B cell (primary cell): ENCODE data around the gene DNAJC16. TPM values are rescaled to one million over a fixed set of nuclear protein-coding genes. Genes with fewer than 3 reads are reported as not detected.
"Not testable (repeated sequence)": the region's sequence is repeated elsewhere in the genome, so short reads cannot be mapped to it uniquely, and the experiment has no call there.

ENCODE experiments used
- ATAC-seq: fragments of 200-7000 bp; cut with Tn5 transposase; one replicate; pipeline ENCODE4 v1.10.0; 2021; ENCODE audit warnings: low read depth, mild to moderate bottlenecking, moderate number of reproducible peaks, moderate library complexity
- CTCF ChIA-PET: fragments of 350-600 bp; sonication (Branson Sonifier 250); formaldehyde crosslinking; loops from one replicate; lab custom pipeline; 2021; ENCODE audit warnings: antibody characterized with exemption, inconsistent platforms; lab: Charles Lee
- POLR2A ChIA-PET: fragments of 350-600 bp; sonication (Branson Sonifier 250); formaldehyde crosslinking; loops from one replicate; lab custom pipeline; 2021; ENCODE audit warnings: antibody characterized with exemption; lab: Charles Lee
- DNase-seq: peaks from one replicate; pipeline ENCODE4 v3.0.0; 2013
- H2AFZ ChIP-seq: 2 replicates; pipeline ENCODE4 v1.6.1; 2012; ENCODE audit warnings: mild to moderate bottlenecking, low read depth, low read length; ENCODE audit not compliant: insufficient read depth, poor library complexity, severe bottlenecking
- H3K27ac ChIP-seq, 2 donors: 1 replicate in 1 of 2; 2 replicates in 1 of 2; pipeline ENCODE4 v1.5.1; 2012 to 2013; ENCODE audit warnings: low read length in 2 of 2, mild to moderate bottlenecking in 2 of 2, moderate library complexity in 1 of 2
- H3K27me3 ChIP-seq, 4 experiments: fragments of 200-600 bp in 1 of 4; sonication (generic) in 1 of 4; replicated peaks in 1 of 4; 1 replicate in 2 of 4; 2 replicates in 2 of 4; pipeline versions ENCODE4 v1.6.1 to v1.7.0; 2013 to 2016; ENCODE audit warnings: low read length in 3 of 4, mild to moderate bottlenecking in 2 of 4, mixed read lengths in 1 of 4, moderate library complexity in 1 of 4; ENCODE audit not compliant: insufficient read depth in 4 of 4, control insufficient read depth in 3 of 4; ENCODE audit errors: control extremely low read depth in 1 of 4
- H3K36me3 ChIP-seq, 2 experiments: replicated peaks in 1 of 2; 1 replicate in 1 of 2; 2 replicates in 1 of 2; pipeline versions ENCODE4 v1.6.1 to v1.7.1; 2013; ENCODE audit warnings: low read length in 1 of 2; ENCODE audit not compliant: insufficient read depth in 2 of 2, control insufficient read depth in 1 of 2; ENCODE audit errors: control extremely low read depth in 1 of 2, extremely low read depth in 1 of 2
- H3K4me1 ChIP-seq, 2 donors: fragments of 200-600 bp in 1 of 2; sonication (generic) in 1 of 2; 1 replicate in 1 of 2; 2 replicates in 1 of 2; pipeline versions ENCODE4 v1.5.1 to v1.6.1; 2013 to 2017; ENCODE audit warnings: low read length in 2 of 2; ENCODE audit not compliant: control insufficient read depth in 2 of 2, insufficient read depth in 2 of 2
- H3K4me2 ChIP-seq: replicated peaks from 2 replicates; pipeline ENCODE3; 2012; ENCODE audit warnings: mild to moderate bottlenecking, low read depth, low read length; ENCODE audit not compliant: poor library complexity, severe bottlenecking
- H3K4me3 ChIP-seq, 5 experiments: fragments of 200-600 bp in 1 of 5; sonication (generic) in 1 of 5; 1 replicate in 3 of 5; 2 replicates in 2 of 5; pipeline versions ENCODE4 v1.5.1 to v1.7.0; 2011 to 2016; ENCODE audit warnings: low read length in 4 of 5, mild to moderate bottlenecking in 4 of 5, low read depth in 2 of 5, control low read depth in 1 of 5, moderate library complexity in 1 of 5; ENCODE audit not compliant: insufficient read depth in 1 of 5; ENCODE audit errors: control extremely low read depth in 1 of 5, extremely low read depth in 1 of 5
- H3K79me2 ChIP-seq: fragments of 200-600 bp; sonication (generic); one replicate; pipeline ENCODE4 v1.6.0; 2016; ENCODE audit warnings: low read length; ENCODE audit not compliant: control insufficient read depth, insufficient read depth
- H3K9ac ChIP-seq: fragments of 200-600 bp; sonication (generic); 2 replicates; pipeline ENCODE4 v1.6.1; 2017; ENCODE audit warnings: mild to moderate bottlenecking, low read length, moderate library complexity
- H3K9me3 ChIP-seq, 3 donors: one replicate each; pipeline versions ENCODE4 v1.6.1 to v1.7.1; 2013; ENCODE audit warnings: low read length in 2 of 3; ENCODE audit not compliant: control insufficient read depth in 2 of 3, insufficient read depth in 1 of 3; ENCODE audit errors: control extremely low read depth in 1 of 3
- H4K20me1 ChIP-seq: 2 replicates; pipeline ENCODE4 v1.6.0; 2012; ENCODE audit warnings: mild to moderate bottlenecking, low read length; ENCODE audit not compliant: insufficient read depth, control insufficient read depth, poor library complexity, severe bottlenecking
- H3K27ac Mint-ChIP-seq: one replicate; pipeline ENCODE4 v1.8.0; 2021; ENCODE audit warnings: mixed read lengths
- H3K27me3 Mint-ChIP-seq: one replicate; pipeline ENCODE4 v1.8.0; 2021; ENCODE audit warnings: mixed read lengths
- H3K4me1 Mint-ChIP-seq: one replicate; pipeline ENCODE4 v1.8.0; 2021; ENCODE audit warnings: mixed read lengths
- H3K4me3 Mint-ChIP-seq: one replicate; pipeline ENCODE4 v1.8.0; 2021; ENCODE audit warnings: mixed read lengths
- H3K9me3 Mint-ChIP-seq: one replicate; pipeline ENCODE4 v1.8.0; 2022; ENCODE audit warnings: mixed read lengths; ENCODE audit not compliant: insufficient read depth
- CTCF ChIP-seq: fragments of 200-600 bp; IDR thresholded peaks from one replicate; pipeline ENCODE4 v1.8.0; 2022; ENCODE audit warnings: antibody characterized with exemption, mild to moderate bottlenecking
- EZH2 ChIP-seq: IDR thresholded peaks from 2 replicates; pipeline ENCODE4 v1.6.1; 2012; ENCODE audit warnings: borderline replicate concordance, low read depth, mild to moderate bottlenecking, moderate library complexity, low read length; ENCODE audit not compliant: insufficient read depth, poor library complexity, severe bottlenecking
- WGBS: methylation state at CpG from one replicate; pipeline ENCODE4 v1.1.5; 2013; ENCODE audit warnings: missing lambda C conversion rate; ENCODE audit not compliant: insufficient coverage; 5-methylcytosine and 5-hydroxymethylcytosine counted together
- intact Hi-C: fragments of 100-400 bp; cut with micrococcal nuclease; formaldehyde crosslinking; loops from one replicate; pipeline ENCODE4 v1.10.0; 2022
- polyA plus RNA-seq: library from polyadenylated mRNA; depleted of rRNA; stranded (reverse); fragments of >200 nt; gene quantifications from 2 replicates; pipeline ENCODE4 v1.2.3, GENCODE V29; 2012
- total RNA-seq, 2 donors: library from RNA; stranded (reverse); fragments of 120-200 nt in 1 of 2; gene quantifications; 1 replicate in 1 of 2; 2 replicates in 1 of 2; pipeline versions ENCODE4 v1.2.3 to v1.2.4, GENCODE V29; 2013 to 2022

Gene DNAJC16
- total and polyA plus RNA-seq, 2 donors (not counting 1 experiment from before 2014, with no cell fraction given): 16.9 to 47.1 TPM

- no peak overlapping the region for H3K4me3 ChIP-seq
- POLR2A ChIA-PET: no interaction called here
- no peaks in the 10 kb centered on the region for H3K9me3 Mint-ChIP-seq
- H3K4me1 Mint-ChIP-seq: no peaks in the 10 kb centered on the region
- DNase-seq (no peak), ATAC-seq (no peak)
- H3K9me3 ChIP-seq: no peaks in the 10 kb centered on the region
- 87% methylated on average over 2 of the region's 6 CpGs for WGBS
- no peak for TF ChIP-seq CTCF
- TF ChIP-seq EZH2: no peak
- intact Hi-C loops: no loop called here
- no peak overlapping the region for H3K27ac Mint-ChIP-seq
- no peaks in the 10 kb centered on the region for H4K20me1 ChIP-seq
- peaks cover 0 to 2% of the 10 kb centered on the region in 2 experiments for H3K36me3 ChIP-seq
- no peak overlapping the region for H3K4me3 Mint-ChIP-seq
- H2AFZ ChIP-seq: no peak overlapping the region
- H3K27me3 Mint-ChIP-seq: no peaks in the 10 kb centered on the region
- CTCF ChIA-PET: no interaction called here
- no peak overlapping the region for H3K9ac ChIP-seq
- no peak overlapping the region for H3K27ac ChIP-seq
- H3K79me2 ChIP-seq: no peaks in the 10 kb centered on the region
- H3K4me1 ChIP-seq: no peaks in the 10 kb centered on the region
- H3K27me3 ChIP-seq: no peaks in the 10 kb centered on the region
- no peak overlapping the region for H3K4me2 ChIP-seq
Observed at GRCh38 chr1:15485636-15486035, 41.0 kb upstream of the DNAJC16 start.

GRCh38 chr1:15486844-15487610, 39.6 kb upstream of the DNAJC16 start:
- WGBS: 94% methylated on average over 14 of the region's 17 CpGs
- CTCF ChIA-PET, H3K4me3 ChIP-seq, H3K4me3 Mint-ChIP-seq, H3K4me1 ChIP-seq, H3K9me3 Mint-ChIP-seq, H3K27me3 Mint-ChIP-seq, DNase-seq, intact Hi-C loops, H3K9me3 ChIP-seq, H3K27me3 ChIP-seq, POLR2A ChIA-PET, H3K27ac Mint-ChIP-seq, H3K79me2 ChIP-seq, ATAC-seq, H4K20me1 ChIP-seq, H3K9ac ChIP-seq, H3K4me1 Mint-ChIP-seq, H2AFZ ChIP-seq, H3K27ac ChIP-seq, H3K4me2 ChIP-seq: not testable (repeated sequence)
- H3K36me3 ChIP-seq: peaks cover 2 to 12% of the 10 kb centered on the region in 2 experiments
